ENCODE data around the gene TOP1.
A peak's percentile ranks its signal among the peaks of the same experiment; 100 is the strongest.

Gene TOP1

DNA sequence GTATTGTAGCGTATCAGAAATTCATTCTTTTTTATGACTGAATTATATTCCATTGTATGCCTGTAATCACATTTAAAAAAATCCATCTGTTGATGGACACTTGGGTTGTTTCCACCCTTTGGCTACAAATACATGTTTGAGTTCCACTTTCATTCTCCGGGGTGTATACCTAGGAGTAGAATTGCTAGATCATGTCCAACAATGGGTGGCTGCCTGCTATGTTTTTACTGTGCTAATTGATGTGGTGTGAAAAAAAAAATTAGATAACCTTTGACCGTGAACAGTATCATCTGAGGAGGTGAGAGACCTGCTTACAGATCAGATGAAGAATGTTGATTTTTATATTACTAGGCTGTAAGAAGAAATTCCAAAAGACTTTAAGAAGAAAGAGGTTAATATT, 37.1 kb downstream of the TOP1 start:
- DNase-seq (ENCODE audit: low read depth), result no peak
- TF ChIP-seq, protein P1, sequence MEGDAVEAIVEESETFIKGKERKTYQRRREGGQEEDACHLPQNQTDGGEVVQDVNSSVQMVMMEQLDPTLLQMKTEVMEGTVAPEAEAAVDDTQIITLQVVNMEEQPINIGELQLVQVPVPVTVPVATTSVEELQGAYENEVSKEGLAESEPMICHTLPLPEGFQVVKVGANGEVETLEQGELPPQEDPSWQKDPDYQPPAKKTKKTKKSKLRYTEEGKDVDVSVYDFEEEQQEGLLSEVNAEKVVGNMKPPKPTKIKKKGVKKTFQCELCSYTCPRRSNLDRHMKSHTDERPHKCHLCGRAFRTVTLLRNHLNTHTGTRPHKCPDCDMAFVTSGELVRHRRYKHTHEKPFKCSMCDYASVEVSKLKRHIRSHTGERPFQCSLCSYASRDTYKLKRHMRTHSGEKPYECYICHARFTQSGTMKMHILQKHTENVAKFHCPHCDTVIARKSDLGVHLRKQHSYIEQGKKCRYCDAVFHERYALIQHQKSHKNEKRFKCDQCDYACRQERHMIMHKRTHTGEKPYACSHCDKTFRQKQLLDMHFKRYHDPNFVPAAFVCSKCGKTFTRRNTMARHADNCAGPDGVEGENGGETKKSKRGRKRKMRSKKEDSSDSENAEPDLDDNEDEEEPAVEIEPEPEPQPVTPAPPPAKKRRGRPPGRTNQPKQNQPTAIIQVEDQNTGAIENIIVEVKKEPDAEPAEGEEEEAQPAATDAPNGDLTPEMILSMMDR (IDR thresholded peaks at IDR 0.05; ENCODE audit: control insufficient read depth, extremely low read depth, insufficient read depth), result no peak
- H3K4me3 ChIP-seq (ENCODE audit: low read depth, low read length), result no peak overlapping the region

DNA sequence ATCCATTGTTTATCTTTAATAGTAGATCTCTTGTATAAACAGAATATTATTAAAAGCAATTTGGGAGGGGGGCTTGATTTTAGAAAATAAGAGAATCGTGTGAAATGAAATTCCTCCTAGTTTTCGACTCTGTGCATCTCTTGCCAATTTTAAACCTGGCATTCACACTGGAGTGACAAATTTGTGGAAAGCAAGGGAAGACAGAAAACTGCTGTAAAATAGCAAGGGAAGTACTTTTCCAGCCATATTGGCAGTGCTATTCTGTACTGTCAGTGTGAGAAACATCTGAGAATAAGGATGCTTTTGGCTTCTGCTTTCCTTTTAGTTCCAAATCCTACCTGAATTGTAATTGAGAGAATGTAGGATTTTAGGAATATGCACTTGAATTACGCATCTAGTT, 40.2 kb downstream of the TOP1 start:
- H3K4me3 ChIP-seq (ENCODE audit: low read depth, low read length), result no peak overlapping the region
- TF ChIP-seq, protein P1 (IDR thresholded peaks at IDR 0.05; ENCODE audit: control insufficient read depth, extremely low read depth, insufficient read depth), result no peak

DNA sequence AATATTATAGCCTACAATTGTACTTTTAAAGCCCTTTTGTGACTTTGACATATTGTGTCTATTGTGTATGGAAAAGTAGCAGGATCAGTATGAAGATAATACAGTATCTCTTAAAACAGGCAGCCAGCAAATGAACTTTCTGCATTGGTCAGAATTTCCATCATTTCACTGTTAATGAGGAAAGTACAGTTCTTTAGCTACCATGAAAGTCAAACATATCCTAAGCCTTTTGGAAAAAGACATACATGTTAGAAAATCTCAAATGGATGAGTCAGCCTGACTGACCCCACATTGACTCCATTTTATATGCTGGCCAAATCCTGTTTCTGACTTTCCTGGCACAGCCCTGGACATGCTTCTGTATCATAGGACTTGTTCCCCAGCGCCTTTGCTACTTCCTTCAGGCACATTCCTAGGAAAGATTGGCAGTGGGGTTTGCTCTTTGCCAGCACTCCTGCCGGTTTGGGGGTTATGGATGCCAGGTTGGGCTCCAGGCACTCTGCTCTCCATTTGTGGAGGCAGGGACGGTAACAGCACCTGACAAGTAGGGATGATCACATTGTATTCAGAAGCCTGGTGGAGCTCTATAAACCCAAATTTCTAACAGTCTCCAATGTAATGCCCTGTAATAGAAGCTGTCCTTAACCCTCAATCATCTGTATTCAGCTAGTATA, 43.7 kb downstream of the TOP1 start:
- DNase-seq (ENCODE audit: low read depth), result no peak
- no peak overlapping the region for H3K4me3 ChIP-seq (ENCODE audit: low read depth, low read length)
- TF ChIP-seq, protein P1 (IDR thresholded peaks at IDR 0.05; ENCODE audit: control insufficient read depth, extremely low read depth, insufficient read depth), result no peak

More for the DNA sequence above, 40.2 kb downstream of the TOP1 start:
- DNase-seq (ENCODE audit: low read depth), result no peak

DNA sequence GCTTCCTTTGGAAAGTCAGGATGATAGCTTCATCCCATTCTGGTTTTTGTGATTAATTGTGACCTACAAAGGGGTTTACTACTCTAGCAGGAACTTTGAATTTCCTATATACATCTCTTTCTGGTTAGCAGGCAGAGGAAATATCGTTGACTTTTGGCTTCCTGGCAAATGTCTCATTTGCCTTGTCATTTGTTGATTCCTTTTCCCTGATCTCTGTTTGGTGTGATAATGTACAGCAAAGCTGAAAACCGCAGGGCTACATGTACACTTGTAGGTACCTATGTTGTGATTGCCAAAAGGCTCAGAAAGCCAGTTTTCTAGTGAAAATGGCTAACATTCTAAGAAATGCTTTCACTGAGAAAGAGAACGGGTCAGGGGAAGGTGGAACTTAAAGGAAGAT, 44.3 kb downstream of the TOP1 start:
- DNase-seq (ENCODE audit: low read depth), result no peak
- TF ChIP-seq, protein P1 (IDR thresholded peaks at IDR 0.05; ENCODE audit: control insufficient read depth, extremely low read depth, insufficient read depth), result no peak
- H3K4me3 ChIP-seq (ENCODE audit: low read depth, low read length), result no peak overlapping the region

DNA sequence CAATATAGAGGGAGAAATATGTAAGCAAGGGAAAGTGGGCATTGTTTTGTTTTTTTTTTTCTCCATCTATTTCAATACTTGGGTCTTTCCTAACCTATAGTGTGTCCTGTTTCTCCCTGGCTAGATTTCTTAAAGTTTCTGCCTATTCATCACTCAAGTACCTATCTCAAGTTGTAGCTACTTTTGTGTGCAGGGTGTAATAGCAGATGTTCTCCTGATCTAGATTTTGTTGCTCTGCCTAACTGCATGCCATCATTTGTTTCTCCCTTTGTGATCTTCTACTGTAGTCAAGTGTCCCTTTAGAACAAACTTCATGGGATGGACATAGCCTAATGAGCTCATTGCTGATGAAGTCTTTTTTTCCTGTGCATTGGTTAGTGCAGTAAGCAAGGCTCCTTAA, 45.8 kb downstream of the TOP1 start:
- TF ChIP-seq, protein P1 (IDR thresholded peaks at IDR 0.05; ENCODE audit: control insufficient read depth, extremely low read depth, insufficient read depth), result no peak
- H3K4me3 ChIP-seq (ENCODE audit: low read depth, low read length), result no peak overlapping the region
- no peak for DNase-seq (ENCODE audit: low read depth)

DNA sequence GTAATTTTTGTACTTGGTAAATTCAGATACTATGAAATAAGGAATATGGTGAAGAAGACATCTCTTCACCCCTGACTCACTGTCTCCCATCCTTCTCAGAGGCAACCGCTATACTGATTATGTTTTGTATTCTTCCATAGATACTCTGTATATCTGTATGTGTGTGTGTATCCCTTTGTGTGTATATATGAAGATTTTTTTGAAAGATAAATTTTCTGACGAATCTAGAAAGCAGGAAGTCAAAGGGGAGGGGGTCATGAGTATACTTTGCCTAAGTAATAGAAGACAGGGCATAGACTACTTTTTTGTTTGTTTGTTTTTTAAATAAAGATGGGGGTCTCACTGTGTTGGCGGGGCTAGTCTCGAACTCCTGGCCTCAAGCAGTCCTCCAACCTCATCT, 48.2 kb downstream of the TOP1 start:
- TF ChIP-seq, protein P1 (IDR thresholded peaks at IDR 0.05; ENCODE audit: control insufficient read depth, extremely low read depth, insufficient read depth), result no peak
- no peak overlapping the region for H3K4me3 ChIP-seq (ENCODE audit: low read depth, low read length)
- DNase-seq (ENCODE audit: low read depth), result no peak

DNA sequence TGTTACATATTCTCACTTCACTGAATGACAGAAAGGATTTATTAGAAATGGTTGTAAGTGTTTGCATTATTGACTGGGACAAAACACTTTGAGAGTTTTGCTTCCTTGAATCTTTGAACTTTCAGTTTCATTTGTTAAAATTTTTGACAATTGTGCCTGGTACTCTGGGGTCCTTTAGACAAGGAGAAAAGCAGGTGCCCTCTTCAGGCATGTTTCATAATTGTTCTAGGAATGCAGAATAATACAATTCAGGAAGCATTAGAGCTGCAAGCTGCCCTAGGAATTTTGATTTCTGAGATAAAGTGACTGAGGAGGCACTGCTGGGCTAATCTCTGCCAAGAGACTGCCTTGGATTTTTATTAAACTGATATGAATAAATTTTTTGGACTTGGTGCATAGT, 49.7 kb downstream of the TOP1 start:
- TF ChIP-seq, protein P1 (IDR thresholded peaks at IDR 0.05; ENCODE audit: control insufficient read depth, extremely low read depth, insufficient read depth), result peak; percentile 42
- H3K4me3 ChIP-seq (ENCODE audit: low read depth, low read length), result no peak overlapping the region
- DNase-seq (ENCODE audit: low read depth), result no peak
